Common myeloid progenitor, CD34-positive (primary cell): ENCODE data around the gene ODC1.
"Not testable (repeated sequence)": the region's sequence is repeated elsewhere in the genome, so short reads cannot be mapped to it uniquely, and the experiment has no call there.

ENCODE experiments used
- CTCF ChIA-PET: fragments of 350-600 bp; sonication (Branson Sonifier 250); formaldehyde crosslinking; loops from one replicate; lab custom pipeline; 2021; ENCODE audit warnings: antibody characterized with exemption; lab: Charles Lee
- POLR2A ChIA-PET: fragments of 350-600 bp; sonication (Branson Sonifier 250); formaldehyde crosslinking; loops from one replicate; lab custom pipeline; 2021; ENCODE audit warnings: antibody characterized with exemption; lab: Charles Lee
- DNase-seq, 3 donors: peaks; one replicate each; pipeline versions ENCODE4 v3.0.0 to v3.0.0-alpha.2; 2013
- H3K27ac ChIP-seq, 2 experiments: 1 replicate in 1 of 2; 2 replicates in 1 of 2; pipeline ENCODE4 v1.7.0; 2013; ENCODE audit warnings: inconsistent platforms in 2 of 2, low read length in 2 of 2, mild to moderate bottlenecking in 2 of 2, low read depth in 1 of 2, moderate library complexity in 1 of 2; ENCODE audit not compliant: severe bottlenecking in 2 of 2, insufficient read depth in 1 of 2, poor library complexity in 1 of 2
- H3K27me3 ChIP-seq, 5 experiments: replicated peaks in 2 of 5; 1 replicate in 3 of 5; 2 replicates in 2 of 5; pipeline versions ENCODE4 v1.6.1 to v1.7.0; 2013; ENCODE audit warnings: low read length in 4 of 5, mild to moderate bottlenecking in 2 of 5, moderate library complexity in 2 of 5, inconsistent platforms in 1 of 5; ENCODE audit not compliant: insufficient read depth in 5 of 5, control insufficient read depth in 4 of 5
- H3K36me3 ChIP-seq, 4 experiments: 1 replicate in 2 of 4; 2 replicates in 2 of 4; pipeline versions ENCODE4 v1.6.1 to v1.7.0; 2013; ENCODE audit warnings: low read length in 3 of 4, control low read depth in 1 of 4, mild to moderate bottlenecking in 1 of 4; ENCODE audit not compliant: control insufficient read depth in 4 of 4, insufficient read depth in 4 of 4
- H3K4me1 ChIP-seq, 4 experiments: 1 replicate in 3 of 4; 2 replicates in 1 of 4; pipeline versions ENCODE4 v1.6.1 to v1.7.1; 2013; ENCODE audit warnings: low read length in 3 of 4, mild to moderate bottlenecking in 3 of 4, control low read depth in 1 of 4, inconsistent platforms in 1 of 4, moderate library complexity in 1 of 4; ENCODE audit not compliant: control insufficient read depth in 4 of 4, insufficient read depth in 4 of 4; ENCODE audit errors: control extremely low read depth in 1 of 4
- H3K4me3 ChIP-seq, 7 experiments: 1 replicate in 4 of 7; 2 replicates in 3 of 7; pipeline versions ENCODE4 v1.5.1 to v1.7.0; 2013; ENCODE audit warnings: mild to moderate bottlenecking in 7 of 7, low read length in 6 of 7, moderate library complexity in 6 of 7, inconsistent platforms in 2 of 7, low read depth in 2 of 7, control low read depth in 1 of 7; ENCODE audit not compliant: insufficient read depth in 4 of 7, control insufficient read depth in 1 of 7; ENCODE audit errors: extremely low read depth in 1 of 7
- H3K9me3 ChIP-seq, 5 experiments: 1 replicate in 4 of 5; 2 replicates in 1 of 5; pipeline versions ENCODE4 v1.6.1 to v1.7.1; 2013; ENCODE audit warnings: low read length in 4 of 5, mild to moderate bottlenecking in 2 of 5, inconsistent platforms in 1 of 5, low read depth in 1 of 5, moderate library complexity in 1 of 5; ENCODE audit not compliant: control insufficient read depth in 4 of 5, insufficient read depth in 2 of 5; ENCODE audit errors: control extremely low read depth in 1 of 5
- WGBS: methylation state at CpG from one replicate; pipeline ENCODE4 v1.1.5; 2013; ENCODE audit not compliant: insufficient coverage; 5-methylcytosine and 5-hydroxymethylcytosine counted together

The ODC1 gene

DNA sequence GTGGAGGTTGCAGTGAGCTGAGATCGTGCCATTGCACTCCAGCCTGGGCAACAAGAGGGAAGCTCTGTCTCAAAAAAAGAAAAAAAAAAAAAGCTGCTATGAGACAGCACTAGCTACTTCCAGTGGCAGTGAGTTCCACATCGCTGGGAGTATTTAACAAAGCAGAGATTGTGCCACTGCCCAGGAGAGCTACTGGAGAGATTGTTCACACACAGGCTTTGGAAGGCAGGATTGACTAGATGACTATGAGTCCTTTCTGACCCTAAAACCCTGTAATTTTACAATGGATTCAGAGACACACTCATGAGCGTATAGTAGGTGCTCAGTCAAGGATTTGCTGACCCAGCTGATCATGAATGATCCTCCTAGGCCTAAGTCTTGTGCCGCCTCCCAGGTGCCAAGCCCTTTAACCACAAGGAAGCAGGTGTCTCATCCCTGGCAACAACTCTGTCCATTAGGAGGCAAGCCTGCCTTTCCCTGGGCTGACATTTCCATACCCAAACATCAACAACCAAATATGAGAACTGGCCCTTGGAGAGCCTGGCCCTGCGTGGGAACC is 45.0 kb upstream of the ODC1 start:
- CTCF ChIA-PET: no interaction called here
- Histone ChIP-seq H3K4me1 (no peaks in the 10 kb centered on the region), H3K27me3 (peaks cover 0 to 38% (median 4%) of the 10 kb centered on the region in 5 experiments), H3K4me3 (no peak overlapping the region), H3K36me3 (no peaks in the 10 kb centered on the region), H3K9me3 (peaks cover 0 to 14% (median 0%) of the 10 kb centered on the region in 5 experiments), H3K27ac (no peak overlapping the region)
- DNase-seq: no peak
- WGBS: 98% methylated on average over 5 of the region's 5 CpGs
- POLR2A ChIA-PET: no interaction called here

DNA sequence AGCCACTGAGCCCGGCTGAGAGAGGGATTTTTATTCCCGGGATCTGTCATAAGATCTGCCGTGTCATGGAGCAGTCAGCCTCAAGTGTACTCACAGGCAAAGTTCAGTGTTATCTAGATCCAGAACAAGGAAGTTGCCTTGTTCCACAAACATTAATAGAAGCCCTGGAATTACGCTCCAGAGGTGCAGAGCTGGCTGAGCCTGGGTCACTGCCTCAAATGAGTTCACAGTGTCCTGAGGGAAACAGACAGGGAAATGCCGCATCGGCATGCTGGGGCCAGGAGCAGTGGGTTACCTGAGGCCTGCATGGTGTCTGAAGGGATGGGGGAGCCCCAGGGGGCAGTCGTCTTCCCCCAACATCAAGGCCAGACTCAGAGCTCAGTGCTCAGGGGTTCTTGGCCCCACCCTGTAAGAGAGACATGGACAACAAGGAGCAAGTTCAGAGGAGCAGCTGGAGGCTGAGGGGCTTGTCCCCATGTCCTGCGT is 42.7 kb upstream of the ODC1 start:
- ChIA-PET POLR2A (no interaction called here), CTCF (no interaction called here)
- H3K9me3 ChIP-seq: peaks cover 0 to 14% (median 0%) of the 10 kb centered on the region in 5 experiments
- no peak overlapping the region for H3K27ac ChIP-seq
- WGBS: 94% methylated on average over 8 of the region's 8 CpGs
- H3K4me1 ChIP-seq: no peaks in the 10 kb centered on the region
- no peak overlapping the region for H3K4me3 ChIP-seq
- H3K36me3 ChIP-seq: no peaks in the 10 kb centered on the region
- H3K27me3 ChIP-seq: peaks cover 0 to 35% (median 4%) of the 10 kb centered on the region in 5 experiments
- no peak for DNase-seq

DNA sequence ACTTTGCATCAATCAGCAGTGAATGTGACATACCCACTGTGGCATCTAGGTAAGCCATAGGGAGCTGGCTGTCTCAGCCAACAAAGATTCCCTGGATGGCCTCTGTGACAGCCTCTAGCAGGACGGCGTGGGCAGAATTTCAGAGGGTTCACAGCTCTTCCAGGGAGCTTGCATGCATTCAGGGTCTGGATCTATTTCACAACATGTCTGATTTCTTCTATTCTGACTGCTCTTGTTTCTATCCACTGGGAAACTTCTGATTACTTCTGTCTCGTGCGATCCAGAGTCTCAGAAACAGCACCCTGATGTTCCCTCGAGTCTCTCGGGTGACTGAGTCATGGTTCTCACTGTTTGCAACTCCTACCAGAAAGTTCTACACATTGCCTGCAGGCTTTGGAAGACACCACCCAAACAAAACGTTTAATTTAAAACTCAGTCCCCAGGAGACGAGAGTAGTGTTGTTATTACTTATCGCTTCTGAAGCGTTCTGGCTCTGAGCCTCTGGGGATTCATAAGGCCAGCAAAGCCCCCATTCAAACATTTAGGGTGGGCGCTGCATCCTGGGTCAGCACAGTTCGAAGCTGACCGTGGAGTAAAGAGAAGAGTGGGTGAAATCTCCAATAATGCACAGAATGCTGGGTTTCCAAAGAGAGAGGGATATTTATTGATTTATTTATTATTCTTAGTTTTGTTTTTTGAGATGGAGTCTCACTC is 41.9 kb upstream of the ODC1 start:
- POLR2A ChIA-PET: no interaction called here
- peaks cover 0 to 14% (median 0%) of the 10 kb centered on the region in 5 experiments for H3K9me3 ChIP-seq
- no peaks in the 10 kb centered on the region for H3K4me1 ChIP-seq
- no peak overlapping the region for H3K4me3 ChIP-seq
- H3K27me3 ChIP-seq: peaks cover 0 to 26% (median 4%) of the 10 kb centered on the region in 5 experiments
- H3K36me3 ChIP-seq: no peaks in the 10 kb centered on the region
- no peak for DNase-seq
- H3K27ac ChIP-seq: no peak overlapping the region
- 97% methylated on average over 10 of the region's 13 CpGs for WGBS
- CTCF ChIA-PET: no interaction called here

DNA sequence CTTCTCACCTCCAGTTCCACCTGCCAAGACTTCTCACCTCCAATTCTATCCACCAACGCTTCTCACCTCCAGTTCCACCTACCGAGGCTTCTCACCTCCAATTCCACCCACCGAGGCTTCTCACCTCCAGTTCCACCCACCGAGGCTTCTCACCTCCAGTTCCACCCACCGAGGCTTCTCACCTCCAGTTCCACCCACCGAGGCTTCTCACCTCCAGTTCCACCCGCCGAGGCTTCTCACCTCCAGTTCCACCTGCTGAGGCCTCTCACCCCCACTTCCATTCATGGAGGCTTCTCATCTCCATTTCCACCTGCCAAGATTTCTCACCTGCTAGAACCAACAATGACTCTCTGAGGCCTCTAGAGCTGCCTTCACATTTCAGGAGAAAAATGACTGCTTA is 40.0 kb upstream of the ODC1 start:
- CTCF ChIA-PET, H3K27ac ChIP-seq, H3K36me3 ChIP-seq, H3K4me1 ChIP-seq, H3K4me3 ChIP-seq, POLR2A ChIA-PET, DNase-seq: not testable (repeated sequence)
- H3K9me3 ChIP-seq: peaks cover 0 to 14% (median 0%) of the 10 kb centered on the region in 5 experiments
- peaks cover 0 to 19% (median 2%) of the 10 kb centered on the region in 5 experiments for H3K27me3 ChIP-seq
- WGBS: 100% methylated on average over 3 of the region's 8 CpGs

DNA sequence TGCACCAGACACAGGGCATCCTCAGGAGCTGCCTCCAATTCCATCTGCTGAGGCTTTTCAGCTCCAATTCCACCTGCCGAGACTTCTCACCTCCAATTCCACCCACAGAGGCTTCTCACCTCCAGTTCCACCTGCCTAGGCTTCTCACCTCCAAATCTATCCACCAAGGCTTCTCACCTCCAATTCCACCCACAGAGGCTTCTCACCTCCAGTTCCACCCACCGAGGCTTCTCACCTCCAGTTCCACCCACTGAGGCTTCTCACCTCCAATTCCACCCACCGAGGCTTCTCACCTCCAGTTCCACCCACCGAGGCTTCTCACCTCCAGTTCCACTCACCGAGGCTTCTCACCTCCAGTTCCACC is 39.6 kb upstream of the ODC1 start:
- H3K27me3 ChIP-seq: peaks cover 0 to 21% (median 5%) of the 10 kb centered on the region in 5 experiments
- POLR2A ChIA-PET: interaction anchor here (0.7 kb wide), 1 partner anchor 295 kb away, joined by 3 read pairs; no protein-coding TSS in a partner anchor
- H3K27ac ChIP-seq, H3K4me1 ChIP-seq, H3K36me3 ChIP-seq, CTCF ChIA-PET, H3K4me3 ChIP-seq, DNase-seq: not testable (repeated sequence)
- 84% methylated on average over 5 of the region's 5 CpGs for WGBS
- H3K9me3 ChIP-seq: peaks cover 0 to 14% (median 0%) of the 10 kb centered on the region in 5 experiments

DNA sequence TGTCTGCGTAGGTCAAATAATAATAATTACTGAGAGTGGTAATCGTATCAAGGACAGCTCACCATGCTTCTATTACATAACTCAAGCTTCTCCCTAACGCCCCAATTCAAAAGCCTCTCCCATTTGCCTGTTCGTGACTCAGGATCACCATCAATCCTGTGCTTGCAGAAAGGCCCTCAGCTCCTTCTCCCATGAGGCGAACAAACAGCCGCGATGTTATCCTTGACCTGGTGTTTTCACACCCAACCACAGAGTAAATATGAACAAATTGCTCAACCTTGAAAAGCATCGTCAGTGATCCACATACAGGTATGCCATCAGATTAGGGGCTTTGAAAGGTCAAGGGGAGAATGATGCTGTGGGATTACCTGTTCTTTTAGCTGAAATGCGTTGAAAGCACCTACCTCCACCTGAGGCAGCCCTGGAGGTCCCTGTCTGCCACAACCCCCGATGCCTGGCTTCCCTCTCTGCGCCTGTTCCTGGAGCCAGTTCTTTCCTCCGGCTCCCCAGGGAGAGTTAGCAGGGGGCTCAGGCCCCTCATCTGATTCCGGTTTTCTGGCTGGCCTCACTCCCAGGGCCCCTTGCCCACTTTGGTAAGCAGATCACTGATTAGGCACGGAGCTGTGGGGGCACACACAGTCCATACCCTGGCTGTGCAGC is 39.1 kb upstream of the ODC1 start:
- Histone ChIP-seq H3K4me3 (no peak overlapping the region), H3K27ac (no peak overlapping the region), H3K4me1 (no peaks in the 10 kb centered on the region), H3K27me3 (peaks cover 0 to 24% (median 5%) of the 10 kb centered on the region in 5 experiments), H3K9me3 (peaks cover 0 to 12% (median 0%) of the 10 kb centered on the region in 5 experiments), H3K36me3 (no peaks in the 10 kb centered on the region)
- WGBS: 85% methylated on average over 8 of the region's 14 CpGs
- CTCF ChIA-PET: no interaction called here
- POLR2A ChIA-PET: interaction anchor here (0.7 kb wide), 1 partner anchor 295 kb away, joined by 3 read pairs; no protein-coding TSS in a partner anchor
- DNase-seq: no peak
